HG03565 (cell line): Measurements from ENCODE around the gene LAMA4.

Experiments
- ATAC-seq: cut with Tn5 transposase; IDR thresholded peaks from one replicate; pipeline ENCODE4 v1.9.1; 2021; ENCODE audit warnings: mild to moderate bottlenecking, moderate library complexity; ENCODE audit not compliant: unreplicated experiment

The LAMA4 gene

GRCh38 chr6:112156668-112157067 lies 97.7 kb downstream of the LAMA4 start:
- ATAC-seq, result no peak

GRCh38 chr6:112155886-112156285 lies 98.5 kb downstream of the LAMA4 start:
- no peak for ATAC-seq

GRCh38 chr6:112154711-112155110 lies 99.7 kb downstream of the LAMA4 start:
- ATAC-seq, result no peak

GRCh38 chr6:112153926-112154607 lies 100.3 kb downstream of the LAMA4 start:
- ATAC-seq, result no peak

GRCh38 chr6:112150363-112150762 lies 104.0 kb downstream of the LAMA4 start:
- no peak for ATAC-seq

- ATAC-seq, result no peak
Observed at GRCh38 chr6:112149719-112150263, 104.6 kb downstream of the LAMA4 start.

DNA sequence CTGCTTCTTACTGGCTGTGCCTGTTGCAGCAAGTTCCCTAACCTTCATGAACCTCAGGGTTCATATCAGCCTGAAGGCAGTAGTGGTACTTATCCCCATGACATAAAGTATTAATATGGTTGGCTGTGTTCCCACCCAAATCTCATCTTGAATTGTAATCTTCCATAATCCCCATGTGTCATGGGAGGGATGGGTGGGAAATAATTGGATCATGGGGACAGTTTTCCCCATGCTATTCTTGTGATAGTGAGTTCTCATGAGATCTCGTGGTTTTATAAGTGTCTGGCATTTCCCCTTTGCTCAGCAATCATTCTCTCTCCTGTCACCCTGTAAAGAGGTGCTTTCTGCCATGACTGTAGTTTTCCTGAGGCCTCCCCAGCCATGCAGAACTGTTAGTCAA lies 105.1 kb downstream of the LAMA4 start:
- ATAC-seq, result no peak

DNA sequence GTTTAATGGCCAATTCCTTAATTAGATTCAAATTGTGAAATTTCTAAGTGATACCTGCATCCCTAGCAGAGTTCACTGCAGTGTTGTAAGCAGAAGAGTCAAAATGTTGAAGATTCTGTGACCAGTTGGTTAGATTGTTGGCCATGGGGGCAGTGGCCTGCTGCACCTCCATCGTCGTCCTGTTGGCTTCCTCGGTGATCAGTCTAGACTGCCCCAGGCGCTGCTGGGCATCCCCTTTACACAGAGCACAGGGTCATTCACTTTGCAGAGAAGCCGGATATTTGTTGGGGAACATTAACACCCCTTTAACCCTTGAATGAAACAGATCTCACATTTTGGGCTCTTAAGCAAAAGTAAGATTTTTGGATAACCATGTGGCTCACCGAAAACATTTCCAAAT lies 106.3 kb downstream of the LAMA4 start:
- no peak for ATAC-seq

DNA sequence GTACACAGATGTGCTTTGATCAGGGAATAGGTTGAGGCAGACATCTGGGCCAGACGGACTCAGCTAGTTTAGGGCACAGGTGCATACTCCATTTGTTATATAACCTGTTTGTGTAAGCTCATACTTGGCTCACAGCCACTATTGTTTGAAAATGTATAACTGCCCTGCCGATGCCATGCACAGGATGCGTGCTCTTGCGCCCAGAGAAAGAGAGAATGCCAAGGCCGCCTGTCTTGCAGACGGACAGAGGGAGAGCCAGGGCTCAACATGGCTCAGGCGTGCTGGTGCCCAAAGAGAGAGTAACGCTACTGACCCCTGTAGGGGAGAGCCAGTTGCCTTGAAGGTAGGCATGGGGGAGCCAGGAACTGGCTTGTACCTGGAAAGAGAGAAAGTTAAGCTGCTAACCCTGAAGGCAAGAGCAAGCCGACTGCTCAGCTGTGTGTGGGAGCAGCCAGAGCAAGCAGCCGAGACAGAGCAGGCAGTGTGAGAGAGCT lies 109.2 kb downstream of the LAMA4 start:
- ATAC-seq, result no peak

DNA sequence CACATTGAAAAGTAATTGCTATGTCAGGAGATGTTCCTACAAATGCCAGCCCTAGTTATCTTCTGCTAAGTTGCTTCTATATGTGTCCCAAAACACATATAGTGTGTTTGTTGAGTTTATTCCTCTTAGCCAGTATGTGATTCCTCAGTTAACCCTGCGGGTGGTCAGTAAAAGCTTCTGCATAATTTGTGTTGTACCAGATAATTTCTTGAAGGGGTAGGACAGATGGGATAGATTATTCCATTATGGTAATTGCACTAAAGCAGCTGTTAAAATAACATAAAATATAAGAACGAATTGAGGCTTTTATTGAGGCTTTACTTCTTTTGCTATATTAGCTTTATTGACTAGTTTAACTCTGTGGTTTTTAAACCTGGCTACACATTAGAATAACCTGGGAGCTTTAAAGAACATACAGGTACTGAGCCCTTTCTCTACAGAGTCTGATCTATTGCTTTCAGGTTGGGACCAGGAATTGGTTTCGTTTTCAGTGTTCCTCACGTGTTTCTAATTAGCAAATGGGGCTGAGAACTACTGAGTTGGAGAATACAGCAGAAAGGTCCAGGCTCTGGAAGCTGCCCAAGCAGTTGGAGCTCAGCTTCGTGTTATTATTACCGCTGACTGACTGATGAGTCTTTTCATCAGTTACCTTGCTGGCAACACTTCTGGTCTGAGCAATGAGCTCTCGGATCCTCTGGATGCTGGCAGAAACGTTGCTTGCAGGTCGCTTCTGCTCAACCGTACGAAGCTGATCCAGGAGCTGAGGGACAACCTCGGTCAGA lies 110.0 kb downstream of the LAMA4 start:
- no peak for ATAC-seq

GRCh38 chr6:112141707-112142106 lies 112.7 kb downstream of the LAMA4 start:
- no peak for ATAC-seq

- ATAC-seq, result no peak
Observed at GRCh38 chr6:112139052-112139451, 115.3 kb downstream of the LAMA4 start.

GRCh38 chr6:112130878-112131277 lies 123.5 kb downstream of the LAMA4 start:
- no peak for ATAC-seq

DNA sequence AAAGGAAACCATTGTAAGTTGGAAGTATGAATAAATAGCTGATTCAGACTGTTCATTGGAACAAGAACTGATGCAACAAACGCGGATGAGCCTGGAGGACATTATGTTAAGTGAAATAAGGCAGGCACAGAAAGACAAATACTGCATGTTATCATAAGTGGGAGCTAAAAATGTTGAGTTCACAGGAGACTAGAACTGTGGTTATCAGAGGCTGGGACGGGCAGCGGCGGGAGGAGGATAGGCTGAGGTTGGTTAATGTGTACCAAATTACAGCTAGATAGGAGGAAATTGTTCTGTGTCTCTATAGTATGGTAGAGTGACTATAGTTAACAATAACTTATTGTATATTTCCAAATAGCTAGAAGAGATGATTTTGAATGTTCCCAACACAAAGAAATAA lies 126.2 kb downstream of the LAMA4 start:
- ATAC-seq, result no peak

DNA sequence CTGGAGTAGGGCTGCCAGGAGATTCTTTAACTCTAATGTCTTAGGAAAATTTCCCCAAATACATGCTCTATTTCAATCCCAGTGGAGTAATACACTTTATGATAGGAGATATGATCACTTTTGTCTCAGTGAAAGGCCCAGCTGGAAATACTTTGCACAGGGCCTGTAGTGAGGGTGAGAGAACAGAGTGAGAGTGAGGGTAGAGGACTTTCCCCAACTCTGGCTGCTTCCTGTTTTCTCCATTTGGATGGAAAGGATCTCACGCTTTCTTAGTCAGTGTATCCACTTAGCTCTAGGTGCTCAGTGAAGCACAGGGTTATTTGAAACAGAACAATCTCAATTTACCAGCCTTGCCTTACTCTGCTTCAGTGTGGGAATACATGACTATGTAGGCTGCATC lies 130.4 kb downstream of the LAMA4 start:
- ATAC-seq, result no peak

GRCh38 chr6:112122756-112123155 lies 131.6 kb downstream of the LAMA4 start:
- no peak for ATAC-seq

DNA sequence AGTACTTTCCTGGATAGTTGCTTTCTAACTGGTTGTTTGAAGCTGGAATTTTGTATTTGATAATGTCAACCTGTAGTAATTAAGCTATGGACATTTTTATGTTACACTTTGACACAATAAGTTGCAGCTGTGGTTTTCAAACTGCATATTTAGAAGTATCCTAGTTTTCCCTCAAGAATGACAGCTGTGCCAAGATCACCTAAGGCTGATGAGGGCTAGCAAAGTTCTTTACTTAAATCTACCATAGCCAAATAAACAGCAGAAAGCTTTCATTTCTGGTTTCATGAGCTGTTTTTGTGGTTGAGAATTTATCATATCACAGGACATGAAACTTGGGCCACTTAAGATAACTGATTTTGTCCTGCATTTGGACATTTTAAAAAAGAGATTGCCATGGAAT lies 136.3 kb downstream of the LAMA4 start:
- no peak for ATAC-seq

GRCh38 chr6:112117554-112117953 lies 136.8 kb downstream of the LAMA4 start:
- ATAC-seq, result no peak

GRCh38 chr6:112116221-112116620 lies 138.1 kb downstream of the LAMA4 start:
- ATAC-seq, result no peak

DNA sequence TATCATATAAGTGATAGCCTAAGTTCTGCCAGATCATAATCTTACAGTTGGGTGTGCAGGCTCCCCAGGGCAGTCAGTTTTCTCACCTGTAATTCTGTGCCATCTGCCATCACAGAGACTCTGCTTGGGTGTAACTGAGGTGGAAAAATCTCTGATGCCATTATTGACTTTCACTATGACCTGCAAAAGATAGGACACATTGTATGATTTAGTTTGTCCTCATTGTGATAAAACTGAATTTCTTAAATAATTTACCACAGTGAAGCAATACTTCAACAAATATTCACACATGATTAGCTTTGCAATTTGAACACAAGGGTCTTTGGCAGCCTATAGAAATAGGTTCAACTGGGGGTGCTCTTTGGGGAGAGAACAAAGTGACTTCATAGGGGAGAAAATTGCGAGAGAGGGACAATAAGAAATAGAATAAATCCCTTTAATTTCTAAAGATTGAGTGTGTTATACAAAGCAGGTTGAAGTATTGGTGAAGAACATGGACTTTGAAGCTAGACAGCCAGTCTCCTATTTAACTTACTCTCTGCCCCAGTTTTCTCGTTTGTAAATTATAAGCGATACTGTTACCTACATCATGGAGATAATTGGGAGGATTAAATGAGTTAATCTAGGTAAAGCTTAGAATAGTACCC lies 139.7 kb downstream of the LAMA4 start:
- no peak for ATAC-seq

GRCh38 chr6:112113918-112114317 lies 140.4 kb downstream of the LAMA4 start:
- no peak for ATAC-seq

GRCh38 chr6:112113431-112113830 lies 140.9 kb downstream of the LAMA4 start:
- ATAC-seq, result no peak
